Esophagus muscularis mucosa (tissue), 4 donors: ENCODE measurements around the gene GOLGA8A.

ENCODE experiments used
- EP300 ChIP-seq: sonication (generic); formaldehyde crosslinking; IDR thresholded peaks from one replicate; pipeline ENCODE4 v1.6.1; 2017; ENCODE audit warnings: antibody characterized with exemption
- POLR2AphosphoS5 ChIP-seq, 2 donors: sonication (generic); formaldehyde crosslinking; IDR thresholded peaks; one replicate each; pipeline ENCODE4 v1.6.1; 2017; ENCODE audit warnings: antibody characterized with exemption in 2 of 2
- TF ChIP-seq, protein P1 (sequence below), 3 experiments: fragments of 200-600 bp in 2 of 3; fragments of 450-650 bp in 1 of 3; sonication (generic) in 2 of 3; IDR thresholded peaks; one replicate each; pipeline ENCODE4 v1.5.1; 2017 to 2019; ENCODE audit warnings: antibody characterized with exemption in 3 of 3, mild to moderate bottlenecking in 2 of 3, moderate library complexity in 1 of 3

DNA sequence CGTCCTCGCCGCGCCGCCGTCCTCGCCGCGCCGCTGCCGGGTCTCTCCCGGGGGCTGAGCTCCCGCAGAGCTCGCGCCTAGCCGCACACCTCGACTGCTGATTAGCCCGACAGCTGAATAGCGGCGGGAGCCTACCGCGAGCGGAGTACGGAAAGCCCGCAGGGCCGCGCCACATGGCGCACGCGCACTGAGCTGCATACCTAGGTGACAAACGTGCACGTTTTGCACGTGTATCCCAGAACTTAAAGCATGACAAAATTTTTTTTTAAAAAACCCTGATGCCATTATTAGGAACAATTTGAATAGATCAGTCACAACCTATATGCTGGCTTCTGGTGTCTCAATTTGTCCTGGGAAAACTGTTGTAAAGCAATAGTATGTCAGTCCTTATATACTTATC, at the start of gene GOLGA8A:
- TF ChIP-seq, protein P1, sequence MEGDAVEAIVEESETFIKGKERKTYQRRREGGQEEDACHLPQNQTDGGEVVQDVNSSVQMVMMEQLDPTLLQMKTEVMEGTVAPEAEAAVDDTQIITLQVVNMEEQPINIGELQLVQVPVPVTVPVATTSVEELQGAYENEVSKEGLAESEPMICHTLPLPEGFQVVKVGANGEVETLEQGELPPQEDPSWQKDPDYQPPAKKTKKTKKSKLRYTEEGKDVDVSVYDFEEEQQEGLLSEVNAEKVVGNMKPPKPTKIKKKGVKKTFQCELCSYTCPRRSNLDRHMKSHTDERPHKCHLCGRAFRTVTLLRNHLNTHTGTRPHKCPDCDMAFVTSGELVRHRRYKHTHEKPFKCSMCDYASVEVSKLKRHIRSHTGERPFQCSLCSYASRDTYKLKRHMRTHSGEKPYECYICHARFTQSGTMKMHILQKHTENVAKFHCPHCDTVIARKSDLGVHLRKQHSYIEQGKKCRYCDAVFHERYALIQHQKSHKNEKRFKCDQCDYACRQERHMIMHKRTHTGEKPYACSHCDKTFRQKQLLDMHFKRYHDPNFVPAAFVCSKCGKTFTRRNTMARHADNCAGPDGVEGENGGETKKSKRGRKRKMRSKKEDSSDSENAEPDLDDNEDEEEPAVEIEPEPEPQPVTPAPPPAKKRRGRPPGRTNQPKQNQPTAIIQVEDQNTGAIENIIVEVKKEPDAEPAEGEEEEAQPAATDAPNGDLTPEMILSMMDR (IDR thresholded peaks at IDR 0.05): no peak
- TF ChIP-seq EP300: no peak
- peak; percentile 19 to 72 for TF ChIP-seq POLR2AphosphoS5 (IDR thresholded peaks at IDR 0.05)
